NCI-H345 (cell line): ENCODE data around the gene INHBE.
"Not testable (repeated sequence)": the region's sequence is repeated elsewhere in the genome, so short reads cannot be mapped to it uniquely, and the experiment has no call there.

Experiments
- DNase-seq: peaks from one replicate; lab custom pipeline; 2025; lab: John Stamatoyannopoulos, UW

The INHBE gene

GRCh38 chr12:57476162-57476992 lies 21.3 kb downstream of the INHBE start:
- DNase-seq = no peak

- no peak for DNase-seq
Observed at GRCh38 chr12:57476993-57477709, 22.0 kb downstream of the INHBE start.

- DNase-seq = no peak
Observed at GRCh38 chr12:57477710-57478681, 22.9 kb downstream of the INHBE start.

GRCh38 chr12:57479043-57479375 lies 23.9 kb downstream of the INHBE start:
- no peak for DNase-seq

- DNase-seq = no peak
Observed at GRCh38 chr12:57479376-57480115, 24.4 kb downstream of the INHBE start, which contains the start of gene ARHGAP9. Gene ARHGAP9 (minus strand): TSS chr12:57479866. CDS start chr12:57479406, 460 bp downstream.

DNA sequence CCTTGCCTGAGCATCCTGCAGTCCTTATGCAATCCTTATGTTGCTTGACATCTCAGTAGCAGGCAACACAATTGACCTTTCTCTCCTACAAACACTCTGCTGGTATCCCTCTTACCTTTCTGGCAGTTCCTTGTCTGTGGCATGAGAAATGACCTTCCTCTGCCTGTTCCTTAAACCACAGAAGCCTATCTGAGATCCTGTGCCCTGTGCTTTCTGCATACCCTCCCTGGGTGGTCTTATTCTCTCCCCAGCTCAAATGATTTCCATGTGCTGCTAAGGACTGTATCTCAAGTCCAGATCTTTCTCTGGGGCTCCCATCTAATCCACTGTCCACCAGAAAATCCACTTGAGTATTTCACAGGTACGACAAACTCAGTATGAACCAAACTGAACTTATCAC lies 26.6 kb downstream of the INHBE start:
- DNase-seq = no peak

GRCh38 chr12:57483466-57483865 lies 28.4 kb downstream of the INHBE start:
- no peak for DNase-seq

DNA sequence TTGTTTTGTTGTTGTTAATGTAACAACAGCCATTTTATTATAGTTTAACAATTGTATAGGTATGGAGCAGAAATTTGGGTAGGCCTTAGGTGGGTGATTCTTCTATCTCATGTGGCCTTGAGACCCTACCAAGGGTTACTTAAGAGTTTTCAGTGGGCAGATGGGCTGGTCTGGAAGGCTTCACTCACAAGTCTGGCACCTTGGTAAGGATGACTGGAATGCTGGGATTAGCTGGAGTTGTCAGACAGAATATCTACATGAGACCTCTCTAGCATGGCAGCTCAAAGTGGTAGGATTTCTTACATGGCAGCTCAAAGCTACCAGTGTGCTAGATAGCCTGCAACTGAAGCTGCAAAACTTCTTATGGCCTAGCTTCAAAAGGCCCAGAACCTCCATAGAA lies 30.6 kb downstream of the INHBE start:
- DNase-seq = no peak

- no peak for DNase-seq
Observed at GRCh38 chr12:57487055-57487596, 32.0 kb downstream of the INHBE start.

DNA sequence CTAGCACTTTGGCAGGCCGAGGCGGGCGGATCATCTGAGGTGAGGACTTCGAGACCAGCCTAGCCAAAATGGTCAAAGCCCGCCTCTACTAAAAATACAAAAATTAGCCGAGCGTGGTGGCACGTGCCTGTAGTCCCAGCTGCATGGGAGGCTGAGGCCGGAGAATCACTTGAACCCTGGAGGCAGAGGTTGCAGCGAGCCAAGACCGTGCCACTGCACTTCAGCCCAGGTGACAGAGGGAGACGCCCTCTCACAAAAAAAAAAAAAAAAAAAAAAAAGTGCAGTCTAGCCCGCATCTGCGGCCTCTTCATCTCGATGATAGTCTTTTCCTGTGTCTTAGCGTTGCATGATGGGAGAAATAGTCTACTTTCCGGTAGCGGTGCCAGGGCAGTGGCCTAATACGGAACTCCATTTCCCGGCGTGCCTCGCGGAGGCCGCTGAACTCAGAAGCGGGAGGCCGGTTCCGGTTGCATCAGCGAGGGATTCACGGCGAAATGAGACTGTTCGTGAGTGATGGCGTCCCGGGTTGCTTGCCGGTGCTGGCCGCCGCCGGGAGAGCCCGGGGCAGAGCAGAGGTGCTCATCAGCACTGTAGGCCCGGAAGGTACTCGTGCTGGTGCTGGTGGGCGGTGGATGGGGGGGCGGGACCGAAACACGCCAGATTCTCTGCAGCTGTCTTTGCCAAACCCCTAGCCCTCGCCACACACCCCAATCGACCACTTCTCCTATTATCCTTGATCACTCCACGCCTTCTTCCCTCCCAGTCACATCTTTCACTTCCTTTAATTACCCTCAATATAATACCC lies 32.7 kb downstream of the INHBE start, which contains the start of gene MARS1:
Gene MARS1, plus strand, starts transcription at position 472 of the 805 bp plus-strand sequence. Its CDS starts 23 bp downstream, at position 495.
- DNase-seq = peak; percentile 97

DNA sequence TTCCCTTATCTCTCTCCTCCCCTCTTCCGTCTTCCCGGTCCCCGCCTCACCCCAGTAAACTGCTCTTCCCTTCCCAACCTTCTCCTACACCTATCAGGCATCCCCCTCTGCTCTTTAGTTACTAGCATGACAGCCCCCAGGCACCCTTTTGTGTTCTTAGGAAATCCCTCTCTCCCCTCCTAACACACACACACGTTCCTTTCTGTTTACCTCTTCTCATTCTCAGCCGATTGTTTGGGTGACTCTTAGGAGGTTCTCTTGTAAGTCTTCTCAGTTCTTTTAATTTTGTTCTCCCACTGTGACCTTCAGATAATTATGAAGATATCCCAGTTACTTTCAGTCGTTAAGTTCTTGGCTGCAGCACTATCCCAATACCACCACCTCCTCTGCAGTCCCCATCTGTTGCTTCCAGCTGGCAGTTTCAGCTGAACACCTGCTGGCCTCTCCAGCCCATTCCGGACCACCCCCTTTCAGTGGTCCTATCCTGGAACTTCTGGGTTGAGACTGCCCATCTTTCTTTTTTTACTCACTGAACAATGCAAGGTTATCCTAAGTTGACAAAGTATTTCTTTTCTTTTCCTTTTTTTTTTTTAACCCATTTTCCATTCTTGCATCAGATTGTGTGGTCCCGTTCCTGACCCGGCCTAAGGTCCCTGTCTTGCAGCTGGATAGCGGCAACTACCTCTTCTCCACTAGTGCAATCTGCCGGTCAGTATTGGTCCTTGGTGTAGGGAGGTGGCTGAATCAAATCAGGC lies 33.5 kb downstream of the INHBE start:
- DNase-seq = no peak

GRCh38 chr12:57489157-57489641 lies 34.1 kb downstream of the INHBE start:
- no peak for DNase-seq

GRCh38 chr12:57490126-57490525 lies 35.0 kb downstream of the INHBE start:
- DNase-seq = no peak

GRCh38 chr12:57491393-57492280 lies 36.5 kb downstream of the INHBE start:
- no peak for DNase-seq

GRCh38 chr12:57495051-57495701 lies 40.1 kb downstream of the INHBE start:
- not testable (repeated sequence) for DNase-seq

GRCh38 chr12:57496822-57497221 lies 41.7 kb downstream of the INHBE start:
- no peak for DNase-seq

- no peak for DNase-seq
Observed at GRCh38 chr12:57497223-57498131, 42.4 kb downstream of the INHBE start.
